GM18867 (cell line): Measurements from ENCODE around the gene CNTN5.

Source experiments
- ATAC-seq: cut with Tn5 transposase; IDR thresholded peaks from one replicate; pipeline ENCODE4 v1.9.1; 2021; ENCODE audit warnings: mild to moderate bottlenecking, moderate library complexity; ENCODE audit not compliant: unreplicated experiment

Gene CNTN5

GRCh38 chr11:99589771-99590170 is 569.0 kb downstream of the CNTN5 start:
- ATAC-seq: no peak

GRCh38 chr11:99592266-99592665 is 571.5 kb downstream of the CNTN5 start:
- ATAC-seq: no peak

- no peak for ATAC-seq
Observed at GRCh38 chr11:99593197-99593596, 572.4 kb downstream of the CNTN5 start.

- no peak for ATAC-seq
Observed at GRCh38 chr11:99601179-99601578, 580.4 kb downstream of the CNTN5 start.

GRCh38 chr11:99614352-99614751 is 593.6 kb downstream of the CNTN5 start:
- no peak for ATAC-seq

GRCh38 chr11:99630629-99631028 is 609.9 kb downstream of the CNTN5 start:
- ATAC-seq: no peak

GRCh38 chr11:99631618-99632017 is 610.9 kb downstream of the CNTN5 start:
- ATAC-seq: no peak

GRCh38 chr11:99632969-99633368 is 612.2 kb downstream of the CNTN5 start:
- ATAC-seq: no peak

GRCh38 chr11:99634581-99634980 is 613.8 kb downstream of the CNTN5 start:
- no peak for ATAC-seq

- no peak for ATAC-seq
Observed at GRCh38 chr11:99638073-99638553, 617.4 kb downstream of the CNTN5 start.

- ATAC-seq: no peak
Observed at GRCh38 chr11:99640671-99641070, 619.9 kb downstream of the CNTN5 start.

- ATAC-seq: no peak
Observed at GRCh38 chr11:99645934-99646333, 625.2 kb downstream of the CNTN5 start.

- no peak for ATAC-seq
Observed at GRCh38 chr11:99670067-99670676, 649.4 kb downstream of the CNTN5 start.

GRCh38 chr11:99671808-99672409 is 651.2 kb downstream of the CNTN5 start:
- no peak for ATAC-seq

- no peak for ATAC-seq
Observed at GRCh38 chr11:99676292-99676691, 655.5 kb downstream of the CNTN5 start.

GRCh38 chr11:99682171-99682570 is 661.4 kb downstream of the CNTN5 start:
- peak; percentile 39 for ATAC-seq

- ATAC-seq: peak; percentile 48
Observed at GRCh38 chr11:99682646-99683045, 661.9 kb downstream of the CNTN5 start.

- peak; percentile 79 for ATAC-seq
Observed at GRCh38 chr11:99683933-99684332, 663.2 kb downstream of the CNTN5 start.

- no peak for ATAC-seq
Observed at GRCh38 chr11:99686838-99687237, 666.1 kb downstream of the CNTN5 start.

- ATAC-seq: no peak
Observed at GRCh38 chr11:99687320-99687719, 666.6 kb downstream of the CNTN5 start.

GRCh38 chr11:99693941-99694492 is 673.3 kb downstream of the CNTN5 start:
- no peak for ATAC-seq

GRCh38 chr11:99695106-99695505 is 674.4 kb downstream of the CNTN5 start:
- ATAC-seq: no peak
